Measurements from ENCODE around the gene EPHB1. TPM values are rescaled to one million over a fixed set of nuclear protein-coding genes. Genes with fewer than 3 reads are reported as not detected.

Gene EPHB1
- total RNA-seq, 4 donors from 2014 or later, result 0.08 to 1.1 (median 0.72) TPM

- Histone ChIP-seq H3K9me3 (no peaks in the 10 kb centered on the region), H3K27me3 (no peaks in the 10 kb centered on the region), H3K4me1 (no peaks in the 10 kb centered on the region), H3K27ac (no peak overlapping the region), H3K4me3 (no peak overlapping the region), H3K36me3 (no peaks in the 10 kb centered on the region)
- WGBS, 2 donors, result 78 to 88% methylated on average over 5 of the region's 5 CpGs
- TF ChIP-seq POLR2A (IDR thresholded peaks at IDR 0.05), result no peak
- TF ChIP-seq, protein P1, sequence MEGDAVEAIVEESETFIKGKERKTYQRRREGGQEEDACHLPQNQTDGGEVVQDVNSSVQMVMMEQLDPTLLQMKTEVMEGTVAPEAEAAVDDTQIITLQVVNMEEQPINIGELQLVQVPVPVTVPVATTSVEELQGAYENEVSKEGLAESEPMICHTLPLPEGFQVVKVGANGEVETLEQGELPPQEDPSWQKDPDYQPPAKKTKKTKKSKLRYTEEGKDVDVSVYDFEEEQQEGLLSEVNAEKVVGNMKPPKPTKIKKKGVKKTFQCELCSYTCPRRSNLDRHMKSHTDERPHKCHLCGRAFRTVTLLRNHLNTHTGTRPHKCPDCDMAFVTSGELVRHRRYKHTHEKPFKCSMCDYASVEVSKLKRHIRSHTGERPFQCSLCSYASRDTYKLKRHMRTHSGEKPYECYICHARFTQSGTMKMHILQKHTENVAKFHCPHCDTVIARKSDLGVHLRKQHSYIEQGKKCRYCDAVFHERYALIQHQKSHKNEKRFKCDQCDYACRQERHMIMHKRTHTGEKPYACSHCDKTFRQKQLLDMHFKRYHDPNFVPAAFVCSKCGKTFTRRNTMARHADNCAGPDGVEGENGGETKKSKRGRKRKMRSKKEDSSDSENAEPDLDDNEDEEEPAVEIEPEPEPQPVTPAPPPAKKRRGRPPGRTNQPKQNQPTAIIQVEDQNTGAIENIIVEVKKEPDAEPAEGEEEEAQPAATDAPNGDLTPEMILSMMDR (IDR thresholded peaks at IDR 0.05), result no peak
- no peak for DNase-seq
- intact Hi-C loops (cut with DNase I), result no loop called here
These were observed 440.5 kb downstream of the EPHB1 start for GRCh38 chr3:135235541-135235940.

- DNase-seq, result no peak
- intact Hi-C loops (cut with DNase I), result no loop called here
- Histone ChIP-seq H3K4me1 (no peaks in the 10 kb centered on the region), H3K27me3 (no peaks in the 10 kb centered on the region), H3K27ac (no peak overlapping the region), H3K9me3 (no peaks in the 10 kb centered on the region), H3K36me3 (no peaks in the 10 kb centered on the region), H3K4me3 (no peak overlapping the region)
- WGBS, 2 donors, result 43 to 59% methylated on average over 3 of the region's 3 CpGs
- no peak for TF ChIP-seq POLR2A (IDR thresholded peaks at IDR 0.05)
- TF ChIP-seq, protein P1 (IDR thresholded peaks at IDR 0.05), result no peak
These were observed 442.5 kb downstream of the EPHB1 start for GRCh38 chr3:135237371-135238143.

DNA sequence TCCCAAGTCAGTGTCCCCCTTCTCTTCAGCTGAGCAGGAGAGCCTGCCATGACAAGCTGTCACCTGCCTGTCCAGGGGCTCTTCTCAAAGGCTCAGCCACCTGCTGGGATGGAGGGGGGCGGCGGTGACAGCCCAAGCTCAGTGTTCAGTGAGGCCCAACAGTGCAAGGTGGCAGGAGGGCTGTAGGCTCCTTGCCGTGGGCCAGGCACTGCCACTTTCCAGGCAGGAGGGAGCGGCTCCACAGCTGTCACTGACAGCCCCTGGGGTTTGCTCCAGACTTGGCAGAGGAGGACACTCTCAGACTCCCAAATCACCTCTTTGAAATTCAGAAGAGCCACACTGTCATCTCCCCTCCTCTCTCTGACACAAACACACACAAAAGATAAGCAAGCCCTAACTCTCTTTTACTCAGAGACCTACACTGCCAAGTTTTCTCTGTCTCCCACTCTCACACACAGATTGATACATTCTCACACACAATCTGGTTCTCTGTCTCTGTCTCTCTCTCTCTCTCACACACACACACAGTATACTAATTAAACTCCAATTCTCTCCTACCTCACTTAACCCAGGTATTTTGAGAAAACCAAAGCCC is 443.3 kb downstream of the EPHB1 start:
- Histone ChIP-seq H3K27me3 (no peaks in the 10 kb centered on the region), H3K36me3 (no peaks in the 10 kb centered on the region), H3K4me3 (no peak overlapping the region), H3K27ac (no peak overlapping the region), H3K4me1 (no peaks in the 10 kb centered on the region), H3K9me3 (no peaks in the 10 kb centered on the region)
- no peak for DNase-seq
- intact Hi-C loops (cut with DNase I), result no loop called here
- WGBS, 2 donors, result 52 to 56% methylated on average over 2 of the region's 4 CpGs
- no peak for TF ChIP-seq POLR2A (IDR thresholded peaks at IDR 0.05)
- TF ChIP-seq, protein P1 (IDR thresholded peaks at IDR 0.05), result no peak

- Histone ChIP-seq H3K27ac (no peak overlapping the region), H3K36me3 (no peaks in the 10 kb centered on the region), H3K9me3 (no peaks in the 10 kb centered on the region), H3K4me1 (no peaks in the 10 kb centered on the region), H3K27me3 (no peaks in the 10 kb centered on the region), H3K4me3 (no peak overlapping the region)
- no peak for DNase-seq
- TF ChIP-seq POLR2A (IDR thresholded peaks at IDR 0.05), result no peak
- TF ChIP-seq, protein P1 (IDR thresholded peaks at IDR 0.05), result no peak
- WGBS, 2 donors, result 39 to 46% methylated on average over 5 to 6 of the region's 6 CpGs
- intact Hi-C loops (cut with DNase I), result no loop called here
These were observed 444.0 kb downstream of the EPHB1 start for GRCh38 chr3:135238871-135239614.

DNA sequence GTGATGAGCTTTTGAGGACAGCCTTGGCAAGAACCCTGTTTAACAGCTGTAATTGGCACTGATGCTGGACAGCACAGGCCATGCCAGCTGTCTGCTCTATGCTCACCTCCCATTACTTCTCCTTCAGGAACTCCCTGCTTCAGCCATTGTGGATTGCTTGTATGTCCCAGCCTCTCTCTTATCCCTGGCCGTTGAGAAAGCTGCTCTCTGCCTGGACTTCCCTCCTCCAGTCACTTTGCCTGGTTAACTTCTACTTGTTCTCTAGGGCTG is 444.5 kb downstream of the EPHB1 start:
- Histone ChIP-seq H3K36me3 (no peaks in the 10 kb centered on the region), H3K9me3 (no peaks in the 10 kb centered on the region), H3K27me3 (no peaks in the 10 kb centered on the region), H3K4me3 (no peak overlapping the region), H3K27ac (no peak overlapping the region), H3K4me1 (no peaks in the 10 kb centered on the region)
- DNase-seq, result no peak
- intact Hi-C loops (cut with DNase I), result no loop called here
- 33 to 43% methylated on average over 1 of the region's 1 CpG for WGBS, 2 donors
- TF ChIP-seq, protein P1 (IDR thresholded peaks at IDR 0.05), result no peak
- TF ChIP-seq POLR2A (IDR thresholded peaks at IDR 0.05), result no peak

All from esophagus squamous epithelium (tissue), 5 donors.